OCI-M1 (cell line): ENCODE measurements around the gene GALNT18.

Experiments
- DNase-seq: peaks from one replicate; lab custom pipeline; 2025; lab: John Stamatoyannopoulos, UW

Gene GALNT18

DNA sequence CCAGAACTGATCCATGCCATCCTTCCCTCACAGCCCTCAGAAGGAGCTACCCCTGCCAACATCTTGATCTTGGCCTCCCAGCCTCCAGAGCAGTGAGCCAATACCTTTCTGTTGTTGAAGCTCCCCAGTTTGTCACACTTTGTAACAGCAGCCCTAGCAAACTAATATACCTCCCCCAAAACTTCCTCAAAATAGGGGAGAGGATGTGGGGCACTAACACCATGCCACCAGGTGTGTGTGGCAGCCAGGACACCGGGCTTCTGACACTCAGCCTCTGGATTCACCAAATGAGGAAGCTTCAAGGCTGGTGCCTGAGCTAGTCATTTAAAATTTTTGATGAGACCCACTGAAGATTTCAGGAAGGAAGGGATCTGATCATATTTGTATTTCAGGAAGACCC, 353.7 kb downstream of the GALNT18 start:
- no peak for DNase-seq

GRCh38 chr11:11267312-11267711, 354.5 kb downstream of the GALNT18 start:
- DNase-seq: no peak

GRCh38 chr11:11265994-11266606, 355.7 kb downstream of the GALNT18 start:
- DNase-seq: peak; percentile 64

DNA sequence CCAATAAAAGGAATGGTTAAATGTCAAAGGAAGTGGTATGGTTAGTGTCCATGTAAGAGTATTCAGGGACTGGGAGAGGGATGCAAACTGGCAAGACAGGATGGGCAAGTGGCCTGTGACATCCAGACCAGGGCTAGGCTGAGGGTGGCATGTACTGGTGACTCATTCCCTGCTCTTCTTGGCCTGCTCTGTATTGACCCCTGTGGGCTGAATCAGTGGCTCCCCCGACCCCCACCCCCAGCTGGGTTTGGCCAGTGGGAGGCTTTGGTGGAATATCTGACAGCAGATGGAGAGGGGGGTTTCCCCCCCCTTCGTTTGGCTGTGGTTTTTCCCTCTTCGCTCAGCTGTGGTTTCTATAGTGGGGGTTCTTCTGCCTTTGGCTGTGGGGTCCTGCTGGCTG, 356.5 kb downstream of the GALNT18 start:
- DNase-seq: no peak

- DNase-seq: no peak
These were observed 358.4 kb downstream of the GALNT18 start for GRCh38 chr11:11263238-11264005.

DNA sequence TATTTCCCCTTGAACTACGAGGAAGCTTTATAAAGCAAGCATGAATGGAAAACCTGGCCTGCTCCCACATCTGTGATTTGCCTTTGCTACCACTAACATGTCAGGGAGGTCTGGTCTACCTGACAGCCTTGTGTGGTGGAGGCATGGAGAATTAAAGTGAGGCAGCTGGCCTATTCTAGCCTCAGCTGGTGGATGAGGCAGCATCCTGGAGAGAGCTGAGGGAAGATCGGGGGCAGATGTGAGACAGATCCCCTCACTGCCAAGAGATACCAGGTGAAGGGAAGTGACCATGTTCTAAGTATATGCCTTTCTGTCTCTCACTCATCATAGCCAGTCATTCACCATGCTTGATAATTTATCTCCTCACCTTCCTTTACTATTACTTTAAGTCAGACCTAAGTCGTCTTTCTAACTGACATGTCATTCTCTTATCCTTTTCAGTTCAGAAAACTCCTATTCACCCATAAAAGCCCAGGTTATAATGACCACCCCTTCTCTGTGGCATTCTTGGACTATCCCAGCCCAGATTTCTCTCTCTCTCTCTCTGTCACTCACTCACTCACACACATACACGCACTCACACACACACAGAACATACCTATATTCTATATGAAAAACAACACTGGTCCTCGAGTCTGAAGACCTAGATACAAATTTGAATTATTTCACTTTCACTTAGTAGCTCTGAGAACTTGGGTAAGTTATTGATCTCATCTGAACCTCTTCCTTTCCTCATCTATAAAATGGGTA, 359.5 kb downstream of the GALNT18 start:
- no peak for DNase-seq

- no peak for DNase-seq
These were observed 360.2 kb downstream of the GALNT18 start for GRCh38 chr11:11261629-11262028.

DNA sequence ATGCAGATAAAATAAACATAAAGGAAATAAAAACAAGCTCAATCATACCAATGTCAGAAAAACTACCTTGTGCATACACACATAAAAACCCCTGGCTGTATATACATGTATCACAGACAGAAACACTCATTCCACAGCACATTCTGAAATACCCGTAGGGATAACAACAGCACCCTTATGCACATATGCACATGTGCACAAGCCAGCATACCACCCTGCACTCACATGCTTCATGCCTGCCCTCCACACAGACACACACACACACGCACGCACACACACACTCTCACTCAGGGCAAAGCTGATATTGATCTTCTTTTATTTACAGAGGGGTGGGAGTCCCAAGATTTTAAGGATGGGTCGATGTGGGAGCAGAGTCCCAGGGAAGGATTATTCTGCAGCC, 360.9 kb downstream of the GALNT18 start:
- no peak for DNase-seq

DNA sequence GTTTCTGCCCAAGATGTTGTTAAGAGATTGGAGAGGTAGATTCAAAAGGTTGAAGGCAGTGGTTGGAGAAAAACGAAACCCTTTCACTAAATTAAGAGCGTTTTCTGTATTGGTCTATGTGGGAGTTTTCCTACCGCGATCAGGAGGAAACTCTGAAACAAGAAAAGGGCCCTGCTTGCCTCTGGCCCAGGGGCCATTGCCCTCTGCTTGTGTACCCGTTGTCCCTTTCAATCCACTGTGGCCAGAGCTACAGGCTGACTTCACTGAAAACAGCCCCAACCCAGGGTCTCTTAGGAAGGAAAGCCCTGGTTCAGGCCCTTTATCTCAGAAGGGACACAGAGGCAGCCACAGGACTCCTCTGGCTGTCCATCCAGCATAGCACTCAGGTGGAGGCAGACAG, 367.8 kb downstream of the GALNT18 start:
- DNase-seq: no peak

DNA sequence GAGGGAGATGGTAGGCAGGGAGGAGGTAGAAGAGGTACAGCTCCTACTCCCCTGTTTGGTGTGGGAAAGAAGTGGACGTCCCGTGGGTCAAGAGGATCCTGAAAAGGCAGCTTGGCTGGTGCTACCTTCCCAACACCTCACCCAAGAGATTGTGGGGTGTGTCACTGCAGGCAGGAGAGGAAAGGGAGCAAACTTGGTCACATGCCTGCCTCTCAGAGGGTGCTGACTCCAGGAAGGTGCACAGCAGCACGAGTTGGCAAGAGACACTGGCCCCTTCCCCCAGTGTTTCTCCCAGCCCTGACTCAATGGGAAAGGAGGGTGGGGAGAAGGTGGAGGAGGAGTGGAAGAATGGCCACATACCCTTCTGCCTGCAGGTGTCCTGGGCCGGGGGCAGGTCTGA, 368.3 kb downstream of the GALNT18 start:
- DNase-seq: no peak

DNA sequence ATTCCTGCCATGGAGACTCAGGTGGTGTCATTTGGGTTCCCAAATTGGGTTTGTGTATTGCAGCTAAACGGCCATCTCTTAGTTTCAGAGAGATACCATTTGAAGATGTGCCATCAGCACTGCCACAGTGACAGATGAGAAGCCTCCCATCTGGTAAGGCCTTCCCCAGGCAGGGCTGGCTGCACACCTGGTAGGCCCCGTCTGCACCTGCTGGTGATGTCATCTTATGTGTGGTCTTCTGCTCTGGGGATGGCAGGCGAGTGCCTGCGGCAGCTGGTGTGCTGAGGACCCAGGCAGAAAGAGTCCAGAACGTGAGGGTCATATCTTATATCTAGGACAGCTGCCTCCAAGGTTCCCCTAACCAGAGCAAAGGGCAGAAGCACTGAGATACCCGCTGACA, 369.4 kb downstream of the GALNT18 start:
- DNase-seq: no peak

- no peak for DNase-seq
These were observed 370.3 kb downstream of the GALNT18 start for GRCh38 chr11:11251394-11251970.

DNA sequence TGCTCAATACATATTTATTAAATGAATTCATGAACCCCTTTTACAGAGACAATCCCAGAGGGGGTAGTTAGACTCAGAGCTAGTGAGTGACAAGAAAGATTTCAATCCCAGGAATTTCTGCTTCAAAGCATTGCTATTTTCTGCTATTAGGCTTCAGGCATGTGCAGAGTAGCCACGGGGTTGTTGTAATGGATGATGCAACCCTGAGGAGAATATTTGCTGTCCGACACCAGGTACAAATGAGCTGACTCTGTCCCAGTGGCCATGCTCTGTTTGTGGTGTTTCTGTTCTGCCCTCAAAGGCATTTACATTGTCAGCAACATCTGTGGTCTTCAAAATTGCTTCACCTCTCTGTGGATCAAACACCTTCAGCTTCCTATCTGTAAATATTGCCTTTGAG, 371.3 kb downstream of the GALNT18 start:
- no peak for DNase-seq

DNA sequence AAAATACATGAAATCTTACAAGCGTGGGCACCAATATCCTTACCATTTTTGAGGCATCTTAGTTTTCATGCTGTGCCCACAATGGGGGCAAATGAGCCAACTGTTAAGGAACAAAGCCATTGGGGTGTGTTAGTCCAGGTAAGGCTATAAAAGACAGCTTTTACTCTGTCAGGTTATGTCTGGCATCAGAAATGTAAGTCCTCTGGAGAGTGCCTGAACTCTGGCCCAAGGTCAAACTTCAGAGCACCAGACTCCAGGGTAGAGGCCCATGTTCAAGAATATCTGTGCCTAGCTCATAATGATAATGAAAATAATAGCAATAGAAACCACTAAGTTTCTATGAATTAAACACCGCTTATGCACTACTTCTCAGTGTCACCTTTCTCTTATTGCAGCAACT, 374.2 kb downstream of the GALNT18 start:
- DNase-seq: no peak

DNA sequence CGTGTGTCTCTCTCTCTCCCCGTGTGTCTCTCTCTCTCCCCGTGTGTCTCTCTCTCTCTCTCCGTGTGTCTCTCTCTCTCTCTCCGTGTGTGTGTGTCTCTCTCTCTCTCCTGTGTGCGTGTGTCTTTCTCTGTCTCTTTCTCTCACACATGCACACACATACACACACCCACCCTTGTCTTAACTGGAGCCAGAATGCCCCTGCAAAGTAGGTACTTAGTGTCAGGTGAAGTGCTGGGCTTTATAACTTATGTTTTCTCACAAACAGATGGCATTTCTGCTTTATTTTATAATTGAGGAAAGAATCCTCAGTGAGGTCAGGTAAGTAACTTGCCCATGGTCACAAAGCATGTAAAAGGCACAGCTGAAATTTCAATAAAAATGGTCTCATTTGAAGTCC, 374.7 kb downstream of the GALNT18 start:
- DNase-seq: no peak

DNA sequence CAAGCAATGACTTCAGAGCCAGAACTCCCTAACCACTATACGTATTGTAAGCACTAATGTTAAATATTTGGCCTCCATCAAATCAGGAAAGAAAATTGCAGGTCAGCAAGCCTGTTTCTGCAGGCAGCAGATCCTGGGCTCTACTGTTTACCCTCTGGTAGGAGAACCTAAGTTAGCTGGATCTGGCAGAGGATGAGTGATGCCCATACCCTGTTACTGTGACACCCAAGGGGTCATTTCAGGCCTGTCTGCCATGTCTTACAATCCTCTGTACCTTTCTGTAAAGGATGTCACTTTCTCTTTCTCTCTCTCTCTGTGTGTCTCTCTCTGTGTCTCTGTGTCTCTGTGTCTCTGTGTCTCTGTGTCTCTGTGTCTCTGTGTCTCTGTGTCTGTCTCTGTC, 375.6 kb downstream of the GALNT18 start:
- no peak for DNase-seq

DNA sequence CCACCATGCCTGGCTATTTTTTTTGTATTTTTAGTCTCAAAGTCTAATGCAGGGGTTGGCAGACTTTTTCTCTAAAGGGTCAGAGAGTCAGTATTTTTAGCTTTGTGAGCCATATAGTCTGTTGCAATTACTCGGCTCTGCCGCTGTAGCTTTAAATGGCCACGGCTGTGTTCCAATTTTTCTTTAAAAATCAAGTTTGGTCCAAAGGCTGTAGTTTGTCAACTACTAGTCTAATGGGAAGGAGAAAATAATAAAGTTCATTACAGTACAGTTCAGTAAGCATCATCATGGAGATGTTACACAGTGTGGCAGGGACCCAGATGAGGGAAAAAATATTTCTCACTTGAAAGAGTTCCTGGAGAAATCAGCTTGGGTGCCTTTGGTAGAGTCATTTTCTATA, 376.4 kb downstream of the GALNT18 start:
- no peak for DNase-seq

- no peak for DNase-seq
These were observed 377.2 kb downstream of the GALNT18 start for GRCh38 chr11:11244470-11245080.

DNA sequence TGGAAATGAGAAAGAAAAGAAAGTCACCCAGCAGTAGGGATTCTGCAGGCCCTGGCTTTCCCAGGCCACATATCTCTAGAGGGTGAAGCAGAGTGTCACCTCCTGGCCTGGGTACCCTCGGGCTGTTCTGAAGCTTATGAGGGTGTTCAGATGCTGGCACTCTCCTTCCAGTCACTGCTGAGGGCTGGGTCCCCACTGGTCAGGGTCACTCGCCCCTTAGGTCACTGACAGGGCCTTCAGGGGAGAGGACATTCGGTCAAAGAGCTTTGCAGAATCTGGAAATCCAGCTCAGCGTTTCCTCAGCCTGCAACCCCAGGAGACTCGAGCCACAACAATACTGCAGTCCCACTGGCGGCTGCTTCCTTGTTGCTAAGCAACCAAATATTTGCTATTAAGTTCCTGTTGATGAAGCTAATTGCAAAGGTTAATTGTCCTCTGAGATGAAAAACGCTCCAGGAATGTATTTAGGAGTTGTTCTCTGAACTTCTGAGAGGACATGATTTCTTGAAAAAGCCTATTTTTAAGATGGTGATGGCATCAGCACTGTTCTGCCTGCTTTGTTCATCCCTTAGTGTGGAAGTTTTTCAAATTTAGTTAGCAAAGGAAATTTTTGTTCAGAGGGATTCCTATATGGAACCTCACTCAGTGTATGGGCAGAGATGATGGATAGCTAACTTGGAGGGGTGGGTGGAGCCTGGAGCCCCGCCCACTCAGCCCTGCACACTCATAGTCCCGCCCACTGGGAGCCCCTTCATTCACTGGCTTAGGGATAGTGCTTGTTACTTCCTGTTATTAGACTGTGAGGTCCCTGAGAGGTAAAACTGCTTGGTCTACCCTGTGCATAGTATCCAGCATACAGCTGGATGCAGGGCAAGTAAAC, 378.0 kb downstream of the GALNT18 start:
- peak; percentile 2 for DNase-seq

DNA sequence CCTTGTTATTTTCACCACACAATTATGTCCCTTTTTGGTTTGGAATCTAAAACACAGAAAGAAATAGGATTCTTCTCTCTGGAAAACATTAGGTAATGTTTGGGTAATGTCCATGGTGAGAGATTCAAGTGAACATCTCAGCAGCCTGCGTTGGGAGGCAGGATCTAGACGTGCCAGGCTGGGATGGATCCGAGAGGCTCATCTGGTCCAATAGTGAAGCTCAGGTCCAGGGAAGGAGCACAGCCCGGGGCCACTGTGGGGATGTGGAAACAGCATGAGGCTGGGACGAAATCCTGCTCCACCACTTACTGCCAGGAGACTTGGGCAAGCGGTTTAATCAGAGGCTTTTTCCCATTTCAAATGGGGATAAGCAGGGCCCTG, 378.6 kb downstream of the GALNT18 start:
- DNase-seq: no peak

DNA sequence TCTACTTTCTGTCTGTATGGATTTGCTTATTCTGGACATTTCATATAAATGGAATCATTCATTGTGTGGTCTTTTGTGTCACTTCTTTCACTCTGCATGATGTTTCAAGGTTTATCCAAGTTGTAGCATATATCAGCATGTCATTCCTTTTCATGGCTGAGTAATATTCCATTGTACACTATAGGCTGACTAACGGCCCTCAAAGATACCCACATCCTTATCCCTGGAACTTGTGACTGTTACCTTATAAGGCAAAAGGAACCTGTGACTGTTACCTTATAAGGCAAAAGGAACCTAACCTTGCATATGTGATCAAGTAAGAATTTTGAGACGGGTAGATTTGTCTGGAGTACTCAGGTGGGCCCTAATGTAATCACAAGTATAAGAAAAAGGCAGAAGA, 380.5 kb downstream of the GALNT18 start:
- no peak for DNase-seq
